ENCODE measurements around the gene NMNAT2. TPM values are rescaled to one million over a fixed set of nuclear protein-coding genes. Genes with fewer than 3 reads are reported as not detected.

Gene NMNAT2
- total and polyA plus RNA-seq, 10 of the 15 experiments (the other 5 are each of a cell fraction or from before 2014, with no cell fraction given), result 0.02 to 2.0 (median 0.60) TPM

GRCh38 chr1:183372586-183373230, 45.5 kb downstream of the NMNAT2 start (continued):
- no peak for TF ChIP-seq IRF3 (IDR thresholded peaks at IDR 0.05)
- TF ChIP-seq, protein P1, sequence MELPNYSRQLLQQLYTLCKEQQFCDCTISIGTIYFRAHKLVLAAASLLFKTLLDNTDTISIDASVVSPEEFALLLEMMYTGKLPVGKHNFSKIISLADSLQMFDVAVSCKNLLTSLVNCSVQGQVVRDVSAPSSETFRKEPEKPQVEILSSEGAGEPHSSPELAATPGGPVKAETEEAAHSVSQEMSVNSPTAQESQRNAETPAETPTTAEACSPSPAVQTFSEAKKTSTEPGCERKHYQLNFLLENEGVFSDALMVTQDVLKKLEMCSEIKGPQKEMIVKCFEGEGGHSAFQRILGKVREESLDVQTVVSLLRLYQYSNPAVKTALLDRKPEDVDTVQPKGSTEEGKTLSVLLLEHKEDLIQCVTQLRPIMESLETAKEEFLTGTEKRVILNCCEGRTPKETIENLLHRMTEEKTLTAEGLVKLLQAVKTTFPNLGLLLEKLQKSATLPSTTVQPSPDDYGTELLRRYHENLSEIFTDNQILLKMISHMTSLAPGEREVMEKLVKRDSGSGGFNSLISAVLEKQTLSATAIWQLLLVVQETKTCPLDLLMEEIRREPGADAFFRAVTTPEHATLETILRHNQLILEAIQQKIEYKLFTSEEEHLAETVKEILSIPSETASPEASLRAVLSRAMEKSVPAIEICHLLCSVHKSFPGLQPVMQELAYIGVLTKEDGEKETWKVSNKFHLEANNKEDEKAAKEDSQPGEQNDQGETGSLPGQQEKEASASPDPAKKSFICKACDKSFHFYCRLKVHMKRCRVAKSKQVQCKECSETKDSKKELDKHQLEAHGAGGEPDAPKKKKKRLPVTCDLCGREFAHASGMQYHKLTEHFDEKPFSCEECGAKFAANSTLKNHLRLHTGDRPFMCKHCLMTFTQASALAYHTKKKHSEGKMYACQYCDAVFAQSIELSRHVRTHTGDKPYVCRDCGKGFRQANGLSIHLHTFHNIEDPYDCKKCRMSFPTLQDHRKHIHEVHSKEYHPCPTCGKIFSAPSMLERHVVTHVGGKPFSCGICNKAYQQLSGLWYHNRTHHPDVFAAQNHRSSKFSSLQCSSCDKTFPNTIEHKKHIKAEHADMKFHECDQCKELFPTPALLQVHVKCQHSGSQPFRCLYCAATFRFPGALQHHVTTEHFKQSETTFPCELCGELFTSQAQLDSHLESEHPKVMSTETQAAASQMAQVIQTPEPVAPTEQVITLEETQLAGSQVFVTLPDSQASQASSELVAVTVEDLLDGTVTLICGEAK (IDR thresholded peaks at IDR 0.05; ENCODE audit: borderline replicate concordance), result no peak
- TF ChIP-seq ZNF687 (IDR thresholded peaks at IDR 0.05), result no peak
- no peak for TF ChIP-seq NFYB (IDR thresholded peaks at IDR 0.05; ENCODE audit: insufficient read depth, low read depth, low read length)
- TF ChIP-seq SMARCA5 (IDR thresholded peaks at IDR 0.05), result no peak

All from GM12878 (cell line).